ENCODE measurements around the gene TMEM198.

The TMEM198 gene

DNA sequence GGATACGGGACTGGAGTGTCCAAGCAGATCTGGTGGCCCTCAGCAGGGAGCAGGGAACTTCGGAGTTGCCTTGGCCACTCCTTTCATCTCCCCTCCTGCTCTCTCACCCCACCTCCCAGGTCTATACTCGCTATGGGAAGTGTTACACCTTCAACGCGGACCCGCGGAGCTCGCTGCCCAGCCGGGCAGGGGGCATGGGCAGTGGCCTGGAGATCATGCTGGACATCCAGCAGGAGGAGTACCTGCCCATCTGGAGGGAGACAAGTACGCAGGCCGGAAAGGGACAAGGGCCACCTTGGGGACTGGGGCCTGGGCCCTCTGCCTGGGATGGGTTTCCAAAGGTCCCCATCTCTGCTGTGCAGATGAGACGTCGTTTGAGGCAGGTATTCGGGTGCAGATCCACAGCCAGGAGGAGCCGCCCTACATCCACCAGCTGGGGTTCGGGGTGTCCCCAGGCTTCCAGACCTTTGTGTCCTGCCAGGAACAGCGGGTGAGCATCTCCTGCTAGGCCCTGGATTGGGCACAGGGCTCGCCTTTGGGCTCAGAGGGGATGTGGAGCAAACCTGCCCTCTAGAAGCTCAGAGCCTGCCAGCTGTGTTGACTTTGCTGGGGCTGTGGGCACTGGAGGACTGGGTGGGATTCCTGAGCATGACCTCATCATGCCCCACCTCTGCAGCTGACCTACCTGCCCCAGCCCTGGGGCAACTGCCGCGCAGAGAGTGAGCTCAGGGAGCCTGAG, 12.0 kb upstream of the TMEM198 start:
- TF ChIP-seq PATZ1 (CRISPR knock-in tag; IDR thresholded peaks at IDR 0.05; ENCODE audit: borderline replicate concordance) (no peak), ZNF565 (CRISPR knock-in tag; conservative IDR thresholded peaks at IDR 0.05; ENCODE audit: low read depth) (no peak), PPARA (CRISPR knock-in tag; IDR thresholded peaks at IDR 0.05; ENCODE audit: borderline replicate concordance) (no peak), CSDC2 (CRISPR knock-in tag; IDR thresholded peaks at IDR 0.05) (no peak), ZNF8 (CRISPR knock-in tag; IDR thresholded peaks at IDR 0.05) (no peak), SNAI2 (CRISPR knock-in tag; IDR thresholded peaks at IDR 0.05) (no peak), CSRNP3 (CRISPR knock-in tag; IDR thresholded peaks at IDR 0.05) (no peak), RARB (CRISPR knock-in tag; IDR thresholded peaks at IDR 0.05) (no peak)
- TF ChIP-seq, protein P1, sequence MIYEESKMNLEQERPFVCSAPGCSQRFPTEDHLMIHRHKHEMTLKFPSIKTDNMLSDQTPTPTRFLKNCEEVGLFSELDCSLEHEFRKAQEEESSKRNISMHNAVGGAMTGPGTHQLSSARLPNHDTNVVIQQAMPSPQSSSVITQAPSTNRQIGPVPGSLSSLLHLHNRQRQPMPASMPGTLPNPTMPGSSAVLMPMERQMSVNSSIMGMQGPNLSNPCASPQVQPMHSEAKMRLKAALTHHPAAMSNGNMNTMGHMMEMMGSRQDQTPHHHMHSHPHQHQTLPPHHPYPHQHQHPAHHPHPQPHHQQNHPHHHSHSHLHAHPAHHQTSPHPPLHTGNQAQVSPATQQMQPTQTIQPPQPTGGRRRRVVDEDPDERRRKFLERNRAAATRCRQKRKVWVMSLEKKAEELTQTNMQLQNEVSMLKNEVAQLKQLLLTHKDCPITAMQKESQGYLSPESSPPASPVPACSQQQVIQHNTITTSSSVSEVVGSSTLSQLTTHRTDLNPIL (CRISPR knock-in tag; IDR thresholded peaks at IDR 0.05; ENCODE audit: low read depth), result no peak
- ATAC-seq, result no peak

GRCh38 chr2:219532378-219532649, 11.5 kb upstream of the TMEM198 start:
- no peak for ATAC-seq
- TF ChIP-seq ZC3H10 (CRISPR knock-in tag; IDR thresholded peaks at IDR 0.05) (no peak), CSRNP3 (CRISPR knock-in tag; IDR thresholded peaks at IDR 0.05) (no peak), TOX (CRISPR knock-in tag; IDR thresholded peaks at IDR 0.05; ENCODE audit: borderline replicate concordance) (no peak), CSDC2 (CRISPR knock-in tag; IDR thresholded peaks at IDR 0.05) (no peak), SNAI2 (CRISPR knock-in tag; IDR thresholded peaks at IDR 0.05) (no peak), GLIS3 (CRISPR knock-in tag; IDR thresholded peaks at IDR 0.05) (no peak), ESRRG (CRISPR knock-in tag; IDR thresholded peaks at IDR 0.05) (no peak), TCF4 (CRISPR knock-in tag; IDR thresholded peaks at IDR 0.05; ENCODE audit: borderline replicate concordance) (no peak), ARNTL (CRISPR knock-in tag; IDR thresholded peaks at IDR 0.05; ENCODE audit: borderline replicate concordance, low read depth) (no peak), PATZ1 (CRISPR knock-in tag; IDR thresholded peaks at IDR 0.05; ENCODE audit: borderline replicate concordance) (no peak), ZNF8 (CRISPR knock-in tag; IDR thresholded peaks at IDR 0.05) (no peak), PPARA (CRISPR knock-in tag; IDR thresholded peaks at IDR 0.05; ENCODE audit: borderline replicate concordance) (no peak), RARB (CRISPR knock-in tag; IDR thresholded peaks at IDR 0.05) (no peak), ZNF565 (CRISPR knock-in tag; conservative IDR thresholded peaks at IDR 0.05; ENCODE audit: low read depth) (no peak), ISL1 (CRISPR knock-in tag; IDR thresholded peaks at IDR 0.05) (no peak), BACH2 (CRISPR knock-in tag; IDR thresholded peaks at IDR 0.05; ENCODE audit: borderline replicate concordance) (no peak), OSR1 (CRISPR knock-in tag; IDR thresholded peaks at IDR 0.05) (no peak), ZFP30 (CRISPR knock-in tag; IDR thresholded peaks at IDR 0.05) (no peak)
- TF ChIP-seq, protein P2, sequence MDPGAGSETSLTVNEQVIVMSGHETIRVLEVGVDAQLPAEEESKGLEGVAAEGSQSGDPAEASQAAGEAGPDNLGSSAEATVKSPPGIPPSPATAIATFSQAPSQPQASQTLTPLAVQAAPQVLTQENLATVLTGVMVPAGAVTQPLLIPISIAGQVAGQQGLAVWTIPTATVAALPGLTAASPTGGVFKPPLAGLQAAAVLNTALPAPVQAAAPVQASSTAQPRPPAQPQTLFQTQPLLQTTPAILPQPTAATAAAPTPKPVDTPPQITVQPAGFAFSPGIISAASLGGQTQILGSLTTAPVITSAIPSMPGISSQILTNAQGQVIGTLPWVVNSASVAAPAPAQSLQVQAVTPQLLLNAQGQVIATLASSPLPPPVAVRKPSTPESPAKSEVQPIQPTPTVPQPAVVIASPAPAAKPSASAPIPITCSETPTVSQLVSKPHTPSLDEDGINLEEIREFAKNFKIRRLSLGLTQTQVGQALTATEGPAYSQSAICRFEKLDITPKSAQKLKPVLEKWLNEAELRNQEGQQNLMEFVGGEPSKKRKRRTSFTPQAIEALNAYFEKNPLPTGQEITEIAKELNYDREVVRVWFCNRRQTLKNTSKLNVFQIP (CRISPR knock-in tag; IDR thresholded peaks at IDR 0.05; ENCODE audit: borderline replicate concordance, low read depth), result no peak
- TF ChIP-seq, protein P3, sequence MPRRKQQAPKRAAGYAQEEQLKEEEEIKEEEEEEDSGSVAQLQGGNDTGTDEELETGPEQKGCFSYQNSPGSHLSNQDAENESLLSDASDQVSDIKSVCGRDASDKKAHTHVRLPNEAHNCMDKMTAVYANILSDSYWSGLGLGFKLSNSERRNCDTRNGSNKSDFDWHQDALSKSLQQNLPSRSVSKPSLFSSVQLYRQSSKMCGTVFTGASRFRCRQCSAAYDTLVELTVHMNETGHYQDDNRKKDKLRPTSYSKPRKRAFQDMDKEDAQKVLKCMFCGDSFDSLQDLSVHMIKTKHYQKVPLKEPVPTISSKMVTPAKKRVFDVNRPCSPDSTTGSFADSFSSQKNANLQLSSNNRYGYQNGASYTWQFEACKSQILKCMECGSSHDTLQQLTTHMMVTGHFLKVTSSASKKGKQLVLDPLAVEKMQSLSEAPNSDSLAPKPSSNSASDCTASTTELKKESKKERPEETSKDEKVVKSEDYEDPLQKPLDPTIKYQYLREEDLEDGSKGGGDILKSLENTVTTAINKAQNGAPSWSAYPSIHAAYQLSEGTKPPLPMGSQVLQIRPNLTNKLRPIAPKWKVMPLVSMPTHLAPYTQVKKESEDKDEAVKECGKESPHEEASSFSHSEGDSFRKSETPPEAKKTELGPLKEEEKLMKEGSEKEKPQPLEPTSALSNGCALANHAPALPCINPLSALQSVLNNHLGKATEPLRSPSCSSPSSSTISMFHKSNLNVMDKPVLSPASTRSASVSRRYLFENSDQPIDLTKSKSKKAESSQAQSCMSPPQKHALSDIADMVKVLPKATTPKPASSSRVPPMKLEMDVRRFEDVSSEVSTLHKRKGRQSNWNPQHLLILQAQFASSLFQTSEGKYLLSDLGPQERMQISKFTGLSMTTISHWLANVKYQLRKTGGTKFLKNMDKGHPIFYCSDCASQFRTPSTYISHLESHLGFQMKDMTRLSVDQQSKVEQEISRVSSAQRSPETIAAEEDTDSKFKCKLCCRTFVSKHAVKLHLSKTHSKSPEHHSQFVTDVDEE (CRISPR knock-in tag; IDR thresholded peaks at IDR 0.05), result no peak
